Erythroblast (primary cell): ENCODE results near the gene GPR171.

Source experiments
- GATA1 ChIP-seq: IDR thresholded peaks from 2 replicates; pipeline ENCODE4 v1.6.1; 2011; ENCODE audit warnings: low read depth, mild to moderate bottlenecking, control low read depth, low read length, moderate library complexity
- POLR2A ChIP-seq: IDR thresholded peaks from 2 replicates; pipeline ENCODE4 v1.6.1; 2011; ENCODE audit warnings: mild to moderate bottlenecking, low read length

DNA sequence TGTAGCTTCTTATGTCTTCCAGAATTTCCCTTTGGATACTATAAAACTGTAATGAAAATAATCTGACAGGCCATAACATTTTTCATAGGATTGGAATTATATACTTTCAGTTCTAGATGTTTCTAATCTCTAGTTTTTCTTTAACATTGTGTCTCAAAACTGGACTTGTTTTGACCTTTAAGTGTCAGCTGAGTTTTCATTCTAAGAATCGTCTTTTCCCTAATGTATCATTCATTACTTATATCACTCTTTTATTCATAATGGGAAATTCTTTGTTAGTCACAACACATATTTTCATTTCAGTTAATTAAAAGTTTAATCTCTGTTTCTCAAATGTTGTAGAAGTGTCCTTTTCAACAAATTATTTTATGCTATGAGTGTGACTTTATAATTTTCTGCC is 11.9 kb downstream of the GPR171 start:
- no peak for TF ChIP-seq POLR2A
- no peak for TF ChIP-seq GATA1
